ENCODE measurements around the gene ITPR3. TPM values are rescaled to one million over a fixed set of nuclear protein-coding genes. Genes with fewer than 3 reads are reported as not detected.

The ITPR3 gene
- 10 to 100 TPM; 39.2 to 50.8 TPM for total RNA-seq

DNA sequence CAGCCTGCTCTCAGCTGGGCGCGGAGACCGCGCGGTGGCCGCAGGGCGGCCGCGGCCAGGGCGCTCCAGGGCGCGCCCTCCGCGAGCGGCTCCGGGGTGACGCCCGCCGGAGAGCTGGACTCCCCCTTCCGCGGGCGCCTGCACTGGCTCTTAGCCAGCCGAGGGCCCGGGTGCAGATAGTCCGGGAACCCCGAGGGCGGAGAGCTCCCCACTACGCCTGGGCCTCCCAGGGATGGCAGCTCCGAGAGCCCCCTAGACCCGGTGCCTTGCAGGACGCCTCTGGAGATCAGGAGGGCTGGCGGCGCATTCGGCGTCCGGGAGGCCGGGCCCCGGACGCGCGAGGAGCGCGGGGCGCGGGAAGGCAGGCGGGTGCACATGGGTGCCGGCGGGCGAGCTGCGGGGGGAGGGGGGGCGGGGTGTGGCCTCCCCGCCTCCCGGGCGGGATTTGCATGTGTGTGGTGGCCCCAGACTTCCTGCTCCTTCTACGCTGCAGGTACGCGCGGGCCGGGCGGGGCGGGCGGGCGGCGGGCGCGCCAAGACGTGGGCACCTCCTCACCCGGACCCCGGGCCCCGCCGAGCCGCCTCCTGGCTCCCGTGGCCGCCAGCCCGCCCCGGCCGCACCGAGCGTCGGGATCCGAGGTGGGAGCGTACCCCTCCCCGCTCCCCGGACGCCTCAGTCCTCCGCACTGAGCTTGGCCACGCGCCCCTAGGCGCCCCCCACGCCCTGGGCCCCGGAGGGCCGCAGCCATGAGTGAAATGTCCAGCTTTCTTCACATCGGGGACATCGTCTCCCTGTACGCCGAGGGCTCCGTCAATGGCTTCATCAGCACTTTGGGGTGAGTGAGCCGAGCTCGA is at the start of gene ITPR3:
TSS of gene ITPR3 (plus strand) at position 467 of the 855 bp plus-strand sequence. CDS start at position 748, 281 bp downstream.
- peaks cover 12 to 19% of the 10 kb centered on the region in 2 donors for H3K36me3 Mint-ChIP-seq
- ATAC-seq (peak; percentile 85 to 93), DNase-seq (ENCODE audit: low spot score in 2 of 2) (peak; percentile 68 to 79)
- no peaks in the 10 kb centered on the region for H3K9me3 Mint-ChIP-seq
- peak within 1 kb of the TSS; percentile 81 to 93 for H3K27ac Mint-ChIP-seq

DNA sequence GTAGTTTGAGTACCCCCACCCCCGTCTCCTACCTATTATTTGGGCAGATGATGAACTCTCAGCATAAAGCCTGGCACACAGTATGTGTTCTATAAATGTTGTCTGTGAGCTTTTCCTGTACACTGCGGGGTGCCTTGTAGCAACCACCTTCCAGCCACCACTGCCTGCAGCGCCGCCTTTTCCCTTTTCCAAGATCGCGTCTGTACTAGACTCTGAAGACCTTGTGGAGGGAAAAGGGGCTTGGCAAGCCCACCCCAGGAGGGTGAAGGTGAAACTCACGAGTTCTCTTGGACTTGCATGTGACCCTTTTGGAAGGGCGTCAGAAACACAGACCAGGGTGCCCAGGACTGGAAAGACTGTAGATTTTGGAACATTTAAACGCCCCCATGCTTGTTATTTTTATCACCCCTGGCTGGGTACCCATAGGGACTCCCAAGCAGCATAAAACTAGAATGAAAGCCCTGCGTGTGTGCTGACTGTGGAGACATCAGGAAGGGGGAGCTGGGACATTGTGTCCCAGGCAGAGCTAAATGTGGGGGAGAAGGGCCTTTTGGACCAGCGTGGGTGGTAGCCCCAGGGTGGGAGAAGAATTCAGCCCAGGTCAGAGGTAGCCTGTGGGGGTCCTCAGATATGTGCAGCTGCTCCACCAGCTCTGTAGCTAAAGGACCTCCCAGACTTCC is 49.3 kb upstream of the ITPR3 start:
- no peak for ATAC-seq
- Mint-ChIP-seq H3K9me3 (no peaks in the 10 kb centered on the region), H3K36me3 (peaks cover 17 to 26% of the 10 kb centered on the region in 2 donors), H3K27ac (peak overlapping the region; percentile 99)
- no peak for DNase-seq (ENCODE audit: low spot score in 2 of 2)

GRCh38 chr6:33575211-33575610 is 45.9 kb upstream of the ITPR3 start:
- DNase-seq (ENCODE audit: low spot score in 2 of 2): no peak
- H3K27ac Mint-ChIP-seq: peak overlapping the region in 1 of 2 donors; percentile 86
- no peak for ATAC-seq
- no peaks in the 10 kb centered on the region for H3K9me3 Mint-ChIP-seq
- H3K36me3 Mint-ChIP-seq: peaks cover 39 to 45% of the 10 kb centered on the region in 2 donors

DNA sequence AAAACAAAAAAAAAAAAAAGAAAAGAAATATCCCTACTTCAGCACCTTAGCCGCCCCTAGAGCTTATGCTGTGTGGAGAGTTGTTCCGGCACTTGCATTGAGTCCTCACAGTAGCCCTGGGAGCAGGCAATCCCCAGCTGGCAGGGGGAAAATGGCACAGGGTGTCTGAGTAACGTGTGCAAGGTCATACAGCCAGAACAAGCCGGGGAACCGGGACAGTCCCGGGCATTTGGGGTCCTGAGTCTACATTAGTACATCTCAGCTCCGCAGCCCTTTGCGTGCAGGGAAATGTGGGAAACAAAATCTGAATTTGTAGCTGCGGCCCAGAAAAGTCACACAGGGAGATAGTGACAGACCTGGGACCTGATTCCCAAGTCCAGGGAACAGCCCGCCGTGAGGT is 44.5 kb upstream of the ITPR3 start:
- ATAC-seq: no peak
- H3K27ac Mint-ChIP-seq: peak overlapping the region in 1 of 2 donors; percentile 93
- no peak for DNase-seq (ENCODE audit: low spot score in 2 of 2)
- H3K9me3 Mint-ChIP-seq: no peaks in the 10 kb centered on the region
- peaks cover 38 to 42% of the 10 kb centered on the region in 2 donors for H3K36me3 Mint-ChIP-seq

DNA sequence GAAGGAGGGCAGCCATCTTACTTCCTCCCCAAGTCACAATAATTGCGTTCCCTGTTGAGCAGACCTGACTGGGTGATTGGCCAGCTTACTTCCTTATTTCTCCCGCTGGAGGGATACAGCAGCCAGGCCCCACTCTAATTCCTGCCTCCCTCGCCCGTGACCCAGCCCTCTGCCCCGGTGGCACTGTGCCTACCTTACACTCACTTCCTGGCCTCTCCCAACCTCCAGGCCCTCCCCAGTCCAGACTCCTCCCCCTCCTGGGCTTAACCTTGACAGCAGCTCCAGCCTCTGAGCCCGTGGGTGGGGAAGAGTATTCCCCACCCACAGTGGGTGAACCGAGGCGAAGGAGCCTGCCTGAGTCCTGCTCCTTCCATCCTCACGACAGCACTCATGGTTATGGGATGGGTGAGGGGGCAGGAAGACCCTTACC is 44.0 kb upstream of the ITPR3 start:
- Mint-ChIP-seq H3K9me3 (no peaks in the 10 kb centered on the region), H3K27ac (peak overlapping the region; percentile 93 to 97), H3K36me3 (peaks cover 33 to 38% of the 10 kb centered on the region in 2 donors)
- DNase-seq (ENCODE audit: low spot score in 2 of 2): no peak
- no peak for ATAC-seq

GRCh38 chr6:33577718-33578117 is 43.4 kb upstream of the ITPR3 start:
- Mint-ChIP-seq H3K9me3 (no peaks in the 10 kb centered on the region), H3K27ac (peak overlapping the region; percentile 93 to 97), H3K36me3 (peaks cover 30 to 35% of the 10 kb centered on the region in 2 donors)
- ATAC-seq (no peak), DNase-seq (ENCODE audit: low spot score in 2 of 2) (no peak)

GRCh38 chr6:33578164-33578563 is 43.0 kb upstream of the ITPR3 start:
- ATAC-seq: peak in 1 of 2 donors; percentile 23
- H3K36me3 Mint-ChIP-seq: peaks cover 30 to 35% of the 10 kb centered on the region in 2 donors
- peak overlapping the region; percentile 93 to 97 for H3K27ac Mint-ChIP-seq
- DNase-seq (ENCODE audit: low spot score in 2 of 2): no peak
- H3K9me3 Mint-ChIP-seq: no peaks in the 10 kb centered on the region

GRCh38 chr6:33578588-33579011 is 42.5 kb upstream of the ITPR3 start:
- Mint-ChIP-seq H3K9me3 (no peaks in the 10 kb centered on the region), H3K27ac (peak overlapping the region; percentile 93 to 97), H3K36me3 (peaks cover 30 to 35% of the 10 kb centered on the region in 2 donors)
- no peak for DNase-seq (ENCODE audit: low spot score in 2 of 2)
- ATAC-seq: peak; percentile 26 to 42

- peaks cover 26 to 32% of the 10 kb centered on the region in 2 donors for H3K36me3 Mint-ChIP-seq
- H3K9me3 Mint-ChIP-seq: no peaks in the 10 kb centered on the region
- peak; percentile 80 to 84 for DNase-seq (ENCODE audit: low spot score in 2 of 2)
- peak; percentile 94 to 97 for ATAC-seq
- H3K27ac Mint-ChIP-seq: peak within 1 kb of the TSS; percentile 93 to 97
Observed at GRCh38 chr6:33579828-33580714, 41.1 kb upstream of the ITPR3 start, which contains the start of gene BAK1. BAK1 (minus strand) TSS chr6:33580276; CDS start chr6:33577604, 2,672 bp downstream.

DNA sequence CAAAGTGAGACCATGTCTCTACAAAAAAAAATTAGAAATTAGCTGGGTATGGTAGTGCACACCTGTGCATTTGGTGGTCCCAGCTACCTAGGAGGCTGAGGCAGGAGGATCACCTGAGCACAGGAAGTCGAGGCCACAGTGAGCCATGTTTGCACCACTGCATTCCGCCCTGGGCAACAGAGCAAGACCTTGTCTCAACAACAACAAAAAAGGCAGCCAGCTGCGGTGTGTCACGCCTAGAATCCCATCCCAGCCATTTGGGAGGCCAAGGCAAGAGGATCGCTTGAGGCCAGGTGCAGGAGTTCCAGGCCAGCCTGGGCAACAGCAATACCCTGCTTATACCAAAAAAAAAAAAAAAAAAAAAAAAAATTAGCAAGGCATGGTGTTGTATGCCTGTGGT is 39.9 kb upstream of the ITPR3 start:
- no peak overlapping the region for H3K27ac Mint-ChIP-seq
- H3K36me3 Mint-ChIP-seq: peaks cover 22 to 28% of the 10 kb centered on the region in 2 donors
- no peak for DNase-seq (ENCODE audit: low spot score in 2 of 2)
- no peaks in the 10 kb centered on the region for H3K9me3 Mint-ChIP-seq
- ATAC-seq: no peak

GRCh38 chr6:33583591-33584155 is 37.4 kb upstream of the ITPR3 start:
- Mint-ChIP-seq H3K9me3 (no peaks in the 10 kb centered on the region), H3K36me3 (peaks cover 10 to 13% of the 10 kb centered on the region in 2 donors), H3K27ac (peak overlapping the region; percentile 50 to 90)
- DNase-seq (ENCODE audit: low spot score in 2 of 2): no peak
- no peak for ATAC-seq

GRCh38 chr6:33584700-33585402 is 36.3 kb upstream of the ITPR3 start:
- Mint-ChIP-seq H3K27ac (peak overlapping the region in 1 of 2 donors; percentile 90), H3K9me3 (no peaks in the 10 kb centered on the region), H3K36me3 (peaks cover 0 to 2% of the 10 kb centered on the region in 2 donors)
- DNase-seq (ENCODE audit: low spot score in 2 of 2) (no peak), ATAC-seq (no peak)

DNA sequence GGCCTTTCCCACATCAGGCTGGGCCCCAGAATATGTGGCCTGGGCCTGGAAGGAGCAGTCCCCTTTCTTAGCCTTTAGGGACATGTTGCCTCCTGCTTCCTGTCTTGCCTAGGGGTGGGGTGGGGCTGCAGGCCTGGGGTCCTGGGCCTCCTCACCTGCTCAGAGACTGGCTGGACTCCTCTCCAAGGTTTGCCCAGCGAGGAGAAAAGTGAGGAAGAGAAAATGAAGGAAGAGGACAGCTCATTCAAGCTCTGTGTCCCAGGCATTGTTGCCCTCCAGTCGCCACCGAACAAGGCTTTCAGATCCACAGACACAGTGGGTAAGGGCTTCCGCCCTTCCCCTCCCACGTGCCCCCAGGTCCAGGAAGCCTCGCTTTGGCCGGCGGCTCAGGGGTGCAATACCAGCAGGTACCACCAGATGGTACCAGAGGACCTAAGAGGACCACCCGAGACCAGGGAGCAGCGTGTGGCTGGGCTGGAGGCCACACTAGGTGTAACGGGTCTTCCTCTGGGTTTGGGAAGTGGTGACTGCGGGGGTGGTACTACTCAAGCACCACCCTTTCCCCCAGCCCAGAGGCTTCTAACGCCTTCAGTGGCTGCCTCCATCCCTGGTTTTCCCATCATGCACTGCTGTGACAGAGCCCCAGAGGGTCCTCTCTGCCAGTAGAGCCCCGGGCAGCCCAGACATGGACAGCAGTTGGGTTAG is 35.6 kb upstream of the ITPR3 start:
- DNase-seq (ENCODE audit: low spot score in 2 of 2): peak; percentile 92 to 93
- Mint-ChIP-seq H3K27ac (peak overlapping the region; percentile 74 to 90), H3K9me3 (no peaks in the 10 kb centered on the region), H3K36me3 (no peaks in the 10 kb centered on the region)
- peak; percentile 82 to 87 for ATAC-seq

GRCh38 chr6:33586108-33586640 is 34.9 kb upstream of the ITPR3 start:
- Mint-ChIP-seq H3K9me3 (no peaks in the 10 kb centered on the region), H3K27ac (peak overlapping the region in 1 of 2 donors; percentile 90), H3K36me3 (no peaks in the 10 kb centered on the region)
- no peak for DNase-seq (ENCODE audit: low spot score in 2 of 2)
- ATAC-seq: peak in 1 of 2 donors; percentile 12

DNA sequence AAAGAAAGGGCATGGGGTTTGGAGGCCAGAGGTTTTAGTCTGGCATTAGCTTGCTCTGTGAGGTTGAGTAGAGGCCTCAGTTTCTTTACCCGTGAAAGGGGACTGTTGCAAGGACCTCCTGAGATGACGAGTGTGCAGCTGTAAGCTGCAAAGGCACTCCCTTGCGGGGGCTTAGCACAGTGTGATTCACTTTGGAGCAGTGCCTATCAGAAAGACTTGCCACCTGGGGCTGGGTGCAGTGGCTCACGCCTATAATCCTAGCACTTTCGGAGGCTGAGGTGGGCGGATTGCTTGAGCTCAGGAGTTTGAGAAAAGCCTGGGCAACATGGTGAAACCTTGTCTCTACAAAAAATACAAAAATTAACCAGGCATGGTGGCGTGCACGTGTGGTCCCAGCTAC is 33.6 kb upstream of the ITPR3 start:
- DNase-seq (ENCODE audit: low spot score in 2 of 2) (no peak), ATAC-seq (no peak)
- peaks cover 0 to 1% of the 10 kb centered on the region in 2 donors for H3K36me3 Mint-ChIP-seq
- H3K9me3 Mint-ChIP-seq: peaks cover 0 to 4% of the 10 kb centered on the region in 2 donors
- peak overlapping the region in 1 of 2 donors; percentile 7 for H3K27ac Mint-ChIP-seq
